Stimulated activated CD4-positive, alpha-beta T cell treated with anti-CD3 and anti-CD28 coated beads, Interleukin-2, amount 100 ng/mL, for 48 hours (primary cell): Measurements from ENCODE around the gene C19orf67.
"Not testable (repeated sequence)": the region's sequence is repeated elsewhere in the genome, so short reads cannot be mapped to it uniquely, and the experiment has no call there.

Source experiments
- DNase-seq, 2 donors: peaks; one replicate each; pipeline ENCODE4 v3.0.0-alpha.2; 2020

Gene C19orf67

DNA sequence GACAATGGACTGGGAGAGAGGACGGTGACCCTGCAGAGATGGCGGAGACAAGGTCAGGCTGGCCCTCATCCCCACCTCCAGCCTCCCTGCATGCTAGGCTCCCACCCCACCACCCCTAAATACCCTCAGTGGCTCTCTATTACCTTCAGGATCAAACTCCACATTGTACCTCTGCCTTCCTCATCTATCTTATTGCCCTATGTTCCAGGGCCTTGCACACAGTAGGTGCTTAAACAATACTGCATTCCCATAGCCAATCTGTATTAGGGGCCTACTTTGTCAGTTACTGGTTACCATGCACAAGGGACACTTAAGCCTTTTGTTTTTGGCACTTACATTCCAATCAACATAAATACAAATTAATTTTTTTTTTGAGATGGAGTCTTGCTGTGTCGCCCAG lies 30.2 kb downstream of the C19orf67 start:
- no peak for DNase-seq

DNA sequence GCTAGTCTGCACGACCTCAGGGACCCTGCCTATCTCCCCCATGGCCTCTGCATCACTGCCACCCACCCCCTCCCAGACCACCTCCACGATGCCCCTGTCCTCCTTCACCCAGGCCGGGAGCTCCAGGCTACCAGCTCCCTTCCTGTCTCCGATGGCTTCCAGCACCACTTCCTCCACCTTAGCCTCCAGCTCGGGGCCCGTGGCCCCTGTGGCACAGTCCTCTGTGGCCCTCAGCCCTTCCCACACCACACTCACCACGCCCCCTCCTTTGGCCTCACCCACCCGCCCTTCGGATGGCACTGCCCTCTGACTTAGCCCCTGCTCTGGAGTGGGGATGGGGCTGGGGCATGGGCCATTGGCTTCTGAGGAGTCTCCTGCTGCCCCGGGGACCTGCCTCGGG lies 30.9 kb downstream of the C19orf67 start:
- no peak for DNase-seq

- DNase-seq = no peak
Observed at GRCh38 chr19:14054099-14054498, 31.5 kb downstream of the C19orf67 start.

DNA sequence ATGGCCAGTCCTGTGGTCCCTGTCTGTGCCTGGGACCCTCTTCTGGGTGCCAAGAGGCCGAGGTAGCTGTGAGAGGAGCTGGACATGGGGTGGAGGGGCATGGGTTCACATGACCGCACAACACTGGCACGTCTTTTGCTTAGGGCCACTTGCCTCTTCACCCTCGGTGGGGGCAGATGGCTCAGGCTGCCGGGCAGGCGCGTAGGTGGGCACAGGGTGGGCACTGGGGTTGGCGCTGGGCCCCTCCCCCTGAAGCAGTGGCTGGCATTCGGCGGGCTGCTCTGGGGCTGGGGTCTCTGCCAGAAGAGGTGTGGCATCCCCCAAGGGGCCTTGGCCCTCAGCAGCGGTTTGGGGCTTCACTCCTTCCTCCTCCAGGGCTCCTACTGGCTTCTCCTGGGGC lies 32.1 kb downstream of the C19orf67 start:
- no peak for DNase-seq

DNA sequence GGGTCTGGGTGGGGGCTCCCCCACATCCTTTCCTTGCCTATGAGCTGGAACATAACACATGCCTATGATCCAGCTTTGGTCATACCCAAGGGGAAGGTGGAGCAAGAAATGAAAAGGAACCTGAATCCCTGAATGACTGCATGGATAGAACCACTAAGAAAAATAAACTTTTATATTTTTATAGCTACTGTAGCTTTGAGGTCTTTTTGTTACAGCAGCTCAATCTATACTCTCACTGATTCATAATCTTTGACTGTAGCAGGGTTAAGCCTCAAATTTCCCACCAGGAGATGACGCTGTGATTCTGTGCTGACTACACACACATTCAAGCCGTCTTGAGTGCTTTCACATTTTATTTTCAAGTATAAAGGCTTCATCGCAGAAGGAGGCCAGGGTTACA lies 32.6 kb downstream of the C19orf67 start:
- DNase-seq = no peak

- DNase-seq = no peak
Observed at GRCh38 chr19:14052470-14052869, 33.1 kb downstream of the C19orf67 start.

GRCh38 chr19:14051980-14052379 lies 33.6 kb downstream of the C19orf67 start:
- DNase-seq = no peak

DNA sequence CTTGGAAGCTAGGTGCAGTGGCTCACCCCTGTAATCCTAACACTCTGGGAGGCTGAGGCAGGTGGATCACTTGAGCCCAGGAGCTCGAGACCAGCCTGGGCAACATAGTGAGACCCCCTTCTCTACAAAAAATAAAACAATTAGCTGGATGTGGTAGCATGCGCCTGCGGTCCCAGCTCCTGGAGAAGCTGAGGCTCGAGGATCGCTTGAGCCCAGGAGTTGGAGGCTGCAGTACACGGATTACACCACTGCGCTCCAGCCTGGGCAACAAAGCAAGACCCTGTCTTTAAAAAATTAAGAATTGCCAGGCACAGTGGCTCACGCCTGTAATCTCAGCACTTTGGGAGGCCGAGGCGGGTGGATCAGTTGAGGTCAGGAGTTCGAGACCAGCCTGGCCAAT lies 34.6 kb downstream of the C19orf67 start:
- not testable (repeated sequence) for DNase-seq

DNA sequence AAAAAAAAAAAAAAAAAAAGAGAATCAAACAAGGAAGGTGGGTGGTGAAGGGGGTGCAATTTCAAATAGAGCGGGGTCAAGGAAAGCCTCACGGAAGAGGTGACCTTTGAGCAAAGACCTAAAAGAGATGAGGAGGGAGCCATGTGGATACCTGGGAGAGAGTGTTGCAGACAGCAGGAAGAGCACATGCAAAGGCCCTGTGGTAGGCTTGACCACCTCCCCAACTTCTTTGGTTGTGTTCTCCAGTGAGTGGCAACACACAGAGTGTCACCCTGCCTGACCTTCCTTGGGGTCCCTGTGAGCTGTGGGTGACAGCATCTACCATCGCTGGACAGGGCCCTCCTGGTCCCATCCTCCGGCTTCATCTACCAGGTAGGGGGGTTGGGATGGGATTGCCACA lies 35.1 kb downstream of the C19orf67 start:
- no peak for DNase-seq

GRCh38 chr19:14048443-14049153 lies 37.0 kb downstream of the C19orf67 start:
- peak; percentile 76 to 79 for DNase-seq

DNA sequence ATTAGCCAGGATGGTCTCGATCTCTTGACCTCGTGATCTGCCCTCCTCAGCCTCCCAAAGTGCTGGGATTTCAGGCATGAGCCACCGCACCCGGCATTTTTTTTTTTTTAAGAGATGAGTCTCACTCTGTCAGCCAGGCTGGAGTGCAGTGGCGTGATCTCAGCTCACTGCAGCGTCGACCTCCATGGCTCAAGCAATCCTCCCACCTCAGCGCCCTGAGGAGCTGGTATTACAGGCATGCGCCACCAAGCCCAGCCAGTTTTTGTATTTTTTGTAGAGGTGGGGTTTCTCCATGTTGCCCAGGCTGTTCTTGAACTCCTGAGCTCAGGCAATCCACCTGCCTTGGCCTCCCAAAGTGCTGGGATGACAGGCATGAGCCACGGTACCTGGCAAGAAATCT lies 37.7 kb downstream of the C19orf67 start:
- DNase-seq = not testable (repeated sequence)

DNA sequence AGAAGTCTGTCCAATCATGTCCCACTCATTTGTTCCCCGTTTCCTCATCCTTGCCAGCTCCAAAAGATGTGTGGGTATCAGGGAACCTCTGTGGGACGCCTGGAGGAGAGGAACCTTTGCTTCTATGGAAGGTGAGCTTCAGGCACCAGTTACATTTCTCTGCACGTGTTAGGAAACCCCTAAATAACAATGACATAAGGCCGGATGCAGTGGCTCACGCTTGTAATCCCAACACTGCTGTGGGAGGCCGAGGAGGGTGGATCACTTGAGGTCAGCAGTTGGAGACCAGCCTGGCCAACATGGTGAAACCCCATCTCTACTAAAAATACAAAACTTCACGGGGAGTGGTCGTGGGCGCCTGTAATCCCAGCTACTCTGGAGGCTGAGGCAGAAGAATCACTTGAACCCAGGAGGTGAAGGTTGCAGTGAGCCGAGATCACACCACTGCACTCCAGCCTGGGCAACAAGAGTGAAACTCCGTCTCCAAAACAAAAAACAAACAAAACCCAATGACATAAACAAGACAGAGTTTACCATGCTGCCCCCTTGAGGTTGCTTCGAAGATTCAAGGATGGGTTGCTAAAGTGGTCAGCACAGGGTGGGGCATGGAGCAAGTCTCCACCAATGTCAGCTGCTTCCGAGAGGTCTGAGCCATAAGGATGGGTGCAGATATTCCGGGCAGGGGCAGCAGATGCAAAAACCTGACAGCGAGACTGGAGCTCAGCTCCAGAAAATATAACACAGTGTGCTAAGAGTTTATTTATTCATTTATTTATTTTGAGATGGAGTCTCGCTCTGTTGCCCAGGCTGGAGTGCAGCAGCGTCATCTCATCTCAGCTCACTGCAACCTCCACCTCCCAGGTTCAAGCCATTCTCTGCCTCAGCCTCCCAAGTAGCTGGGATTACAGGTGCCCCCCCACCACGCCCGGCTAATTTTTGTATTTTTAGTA lies 42.6 kb downstream of the C19orf67 start:
- DNase-seq = not testable (repeated sequence)

DNA sequence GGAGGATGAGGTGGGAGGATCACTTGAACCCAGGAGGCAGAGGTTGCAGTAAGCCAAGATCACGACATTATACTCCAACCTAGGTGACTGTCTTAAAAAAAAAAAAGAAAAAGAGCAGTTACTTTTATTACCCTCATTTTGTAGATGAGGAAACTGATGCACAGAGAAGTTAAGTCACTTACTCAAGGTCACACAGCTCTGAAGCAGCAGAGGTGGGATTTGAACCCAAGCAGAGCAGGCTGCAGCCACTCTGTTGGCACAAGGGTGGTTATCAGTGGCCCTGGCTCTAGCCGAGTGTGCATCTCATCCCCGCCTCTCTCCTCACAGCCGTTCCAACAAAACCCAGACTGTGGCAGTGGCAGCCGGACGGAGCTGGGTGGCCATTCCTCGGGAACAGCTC lies 46.4 kb downstream of the C19orf67 start:
- DNase-seq = no peak

- no peak for DNase-seq
Observed at GRCh38 chr19:14035706-14036105, 49.9 kb downstream of the C19orf67 start.

DNA sequence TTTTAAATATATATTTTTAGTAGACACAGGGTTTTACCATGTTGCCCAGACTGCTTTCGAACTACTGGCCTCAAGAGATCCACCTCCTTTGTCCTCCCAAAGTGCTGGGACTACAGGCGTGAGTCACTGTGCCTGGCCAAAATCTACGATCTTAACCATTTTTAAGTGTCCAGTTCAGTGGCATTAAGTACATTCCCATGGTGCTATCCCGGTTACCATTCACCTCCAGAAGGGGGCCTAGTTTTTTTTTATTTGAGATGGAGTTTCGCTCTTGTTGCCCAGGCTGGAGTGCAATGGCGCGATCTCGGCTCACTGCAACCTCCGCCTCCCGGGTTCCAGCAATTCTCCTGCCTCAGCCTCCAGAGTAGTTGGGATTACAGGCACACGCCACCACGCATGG lies 50.4 kb downstream of the C19orf67 start:
- not testable (repeated sequence) for DNase-seq

DNA sequence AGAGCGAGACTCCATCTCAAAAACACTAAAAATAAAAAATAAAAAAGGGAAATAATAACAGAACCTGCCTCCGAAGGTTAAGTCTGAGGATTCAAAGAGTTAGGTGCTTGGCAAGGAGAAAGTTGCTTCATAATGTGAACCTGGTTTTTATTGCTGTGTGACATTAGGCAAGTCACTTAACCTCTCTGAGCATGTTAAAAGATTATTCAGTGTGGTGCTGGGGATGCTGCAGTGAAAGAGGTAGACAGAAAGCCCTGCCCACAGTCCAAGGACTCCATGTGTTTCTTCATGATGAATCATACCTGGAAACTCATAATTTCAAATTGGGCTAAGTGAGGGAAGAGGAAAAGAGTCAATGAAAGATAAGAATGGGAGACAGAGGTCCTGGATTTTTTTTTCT lies 51.6 kb downstream of the C19orf67 start:
- DNase-seq = no peak

GRCh38 chr19:14031719-14032480 lies 53.7 kb downstream of the C19orf67 start, which contains the start of gene IL27RA:
TSS of gene IL27RA (plus strand) at chr19:14031762. CDS start at chr19:14031873, 111 bp downstream.
- peak; percentile 60 to 61 for DNase-seq
